NCI-H1048 (cell line): Measurements from ENCODE around the gene AFF1.
"Not testable (repeated sequence)": the region's sequence is repeated elsewhere in the genome, so short reads cannot be mapped to it uniquely, and the experiment has no call there.

Experiments used
- DNase-seq: peaks from one replicate; lab custom pipeline; 2025; lab: John Stamatoyannopoulos, UW

Gene AFF1

GRCh38 chr4:87116231-87116630 is 181.4 kb downstream of the AFF1 start:
- DNase-seq: no peak

GRCh38 chr4:87117051-87117731 is 182.4 kb downstream of the AFF1 start:
- DNase-seq: no peak

- DNase-seq: no peak
Observed at GRCh38 chr4:87117732-87118075, 182.9 kb downstream of the AFF1 start.

GRCh38 chr4:87118421-87118820 is 183.6 kb downstream of the AFF1 start:
- no peak for DNase-seq

- DNase-seq: peak; percentile 6
Observed at GRCh38 chr4:87118826-87119225, 184.0 kb downstream of the AFF1 start.

- DNase-seq: no peak
Observed at GRCh38 chr4:87120010-87120409, 185.2 kb downstream of the AFF1 start.

GRCh38 chr4:87120411-87121162 is 185.8 kb downstream of the AFF1 start:
- no peak for DNase-seq

- DNase-seq: no peak
Observed at GRCh38 chr4:87121341-87122065, 186.7 kb downstream of the AFF1 start.

GRCh38 chr4:87122252-87122651 is 187.4 kb downstream of the AFF1 start:
- DNase-seq: no peak

GRCh38 chr4:87126056-87126455 is 191.2 kb downstream of the AFF1 start:
- DNase-seq: no peak

- no peak for DNase-seq
Observed at GRCh38 chr4:87128006-87128705, 193.3 kb downstream of the AFF1 start.

- no peak for DNase-seq
Observed at GRCh38 chr4:87129681-87130080, 194.9 kb downstream of the AFF1 start.

GRCh38 chr4:87130985-87131703 is 196.3 kb downstream of the AFF1 start:
- DNase-seq: no peak

GRCh38 chr4:87132035-87132434 is 197.2 kb downstream of the AFF1 start:
- DNase-seq: no peak

GRCh38 chr4:87133183-87133582 is 198.4 kb downstream of the AFF1 start:
- no peak for DNase-seq

- DNase-seq: no peak
Observed at GRCh38 chr4:87134122-87134521, 199.3 kb downstream of the AFF1 start.

- DNase-seq: no peak
Observed at GRCh38 chr4:87141428-87141827, 206.6 kb downstream of the AFF1 start.

GRCh38 chr4:87144356-87144755 is 209.5 kb downstream of the AFF1 start:
- no peak for DNase-seq

- not testable (repeated sequence) for DNase-seq
Observed at GRCh38 chr4:87145934-87146333, 211.1 kb downstream of the AFF1 start.

- DNase-seq: no peak
Observed at GRCh38 chr4:87147116-87147515, 212.3 kb downstream of the AFF1 start.

- DNase-seq: peak; percentile 19
Observed at GRCh38 chr4:87150498-87151261, 215.9 kb downstream of the AFF1 start.
